Embryonic facial prominence (tissue), 1 donor: Measurements from ENCODE around the gene YJU2.
"Not testable (repeated sequence)": the region's sequence is repeated elsewhere in the genome, so short reads cannot be mapped to it uniquely, and the experiment has no call there.

Experiments
- DNase-seq: peaks from one replicate; pipeline ENCODE4 v3.0.0-alpha.2; 2016; ENCODE audit errors: extremely low spot score

The YJU2 gene

GRCh38 chr19:4267901-4268815, 21.3 kb downstream of the YJU2 start:
- DNase-seq = no peak

- DNase-seq = no peak
Observed at GRCh38 chr19:4268816-4269430, 22.0 kb downstream of the YJU2 start.

- DNase-seq = no peak
Observed at GRCh38 chr19:4272894-4273293, 26.0 kb downstream of the YJU2 start.

- DNase-seq = not testable (repeated sequence)
Observed at GRCh38 chr19:4274321-4274686, 27.4 kb downstream of the YJU2 start.

- no peak for DNase-seq
Observed at GRCh38 chr19:4277191-4277696, 30.4 kb downstream of the YJU2 start.

GRCh38 chr19:4278010-4278409, 31.1 kb downstream of the YJU2 start:
- DNase-seq = no peak

GRCh38 chr19:4278419-4279266, 31.8 kb downstream of the YJU2 start, which contains the start of gene SHD:
Gene SHD (plus strand): TSS chr19:4279266. CDS start chr19:4280064, 798 bp downstream.
- no peak for DNase-seq

GRCh38 chr19:4279267-4279529, 32.3 kb downstream of the YJU2 start:
- no peak for DNase-seq

GRCh38 chr19:4279530-4280422, 32.9 kb downstream of the YJU2 start:
- no peak for DNase-seq

GRCh38 chr19:4284176-4284958, 37.5 kb downstream of the YJU2 start:
- DNase-seq = no peak

GRCh38 chr19:4284974-4285373, 38.1 kb downstream of the YJU2 start:
- no peak for DNase-seq

- not testable (repeated sequence) for DNase-seq
Observed at GRCh38 chr19:4286141-4286540, 39.3 kb downstream of the YJU2 start.

GRCh38 chr19:4288091-4288777, 41.4 kb downstream of the YJU2 start:
- DNase-seq = no peak

GRCh38 chr19:4291184-4291732, 44.4 kb downstream of the YJU2 start:
- DNase-seq = no peak

- DNase-seq = no peak
Observed at GRCh38 chr19:4292515-4292914, 45.6 kb downstream of the YJU2 start.

- no peak for DNase-seq
Observed at GRCh38 chr19:4294389-4294788, 47.5 kb downstream of the YJU2 start.

GRCh38 chr19:4295972-4296771, 49.3 kb downstream of the YJU2 start:
- no peak for DNase-seq

GRCh38 chr19:4297901-4298809, 51.3 kb downstream of the YJU2 start:
- DNase-seq = no peak
